ENCODE data around the gene SCGB1A1. TPM values are rescaled to one million over a fixed set of nuclear protein-coding genes. Genes with fewer than 3 reads are reported as not detected.
"Not testable (repeated sequence)": the region's sequence is repeated elsewhere in the genome, so short reads cannot be mapped to it uniquely, and the experiment has no call there.

SCGB1A1 gene
- total and polyA plus RNA-seq, 7 donors: 0.35 TPM; not detected in 6

DNA sequence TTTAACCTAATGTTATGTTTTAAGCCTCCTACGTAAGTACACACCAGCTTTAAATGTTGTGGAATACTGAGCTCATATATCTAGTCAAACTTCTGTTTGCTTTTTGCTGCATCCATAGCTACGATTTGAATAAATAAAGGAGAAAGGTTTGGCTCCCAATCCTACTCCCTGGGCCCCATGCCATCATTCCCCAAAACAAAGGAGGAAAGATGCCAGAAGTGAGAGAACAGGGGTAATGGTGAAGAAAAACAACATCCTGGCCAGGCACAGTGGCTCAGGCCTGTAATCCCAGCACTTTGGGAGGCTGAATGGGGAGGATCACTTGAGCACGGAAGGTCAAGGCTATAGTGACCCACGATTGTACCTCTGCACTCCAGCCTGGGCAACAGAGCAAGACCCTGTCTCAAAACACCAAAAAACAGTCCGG lies 26.5 kb downstream of the SCGB1A1 start:
- H3K9me3 ChIP-seq: no peaks in the 10 kb centered on the region
- H3K27ac ChIP-seq: peak overlapping the region; percentile 63
- peak overlapping the region; percentile 57 for H3K4me3 ChIP-seq
- intact Hi-C loops (cut with DNase I): no loop called here
- no peaks in the 10 kb centered on the region for H3K36me3 ChIP-seq (ENCODE audit: insufficient read depth in 1 of 2, low read depth in 1 of 2)
- peaks cover 0 to 5% (median 5%) of the 10 kb centered on the region in 3 donors for H3K27me3 ChIP-seq (ENCODE audit: insufficient read depth in 3 of 3, low read length in 2 of 3)
- WGBS, 3 donors: 38 to 52% (median 42%) methylated on average over 5 of the region's 5 CpGs
- TF ChIP-seq, protein P1, sequence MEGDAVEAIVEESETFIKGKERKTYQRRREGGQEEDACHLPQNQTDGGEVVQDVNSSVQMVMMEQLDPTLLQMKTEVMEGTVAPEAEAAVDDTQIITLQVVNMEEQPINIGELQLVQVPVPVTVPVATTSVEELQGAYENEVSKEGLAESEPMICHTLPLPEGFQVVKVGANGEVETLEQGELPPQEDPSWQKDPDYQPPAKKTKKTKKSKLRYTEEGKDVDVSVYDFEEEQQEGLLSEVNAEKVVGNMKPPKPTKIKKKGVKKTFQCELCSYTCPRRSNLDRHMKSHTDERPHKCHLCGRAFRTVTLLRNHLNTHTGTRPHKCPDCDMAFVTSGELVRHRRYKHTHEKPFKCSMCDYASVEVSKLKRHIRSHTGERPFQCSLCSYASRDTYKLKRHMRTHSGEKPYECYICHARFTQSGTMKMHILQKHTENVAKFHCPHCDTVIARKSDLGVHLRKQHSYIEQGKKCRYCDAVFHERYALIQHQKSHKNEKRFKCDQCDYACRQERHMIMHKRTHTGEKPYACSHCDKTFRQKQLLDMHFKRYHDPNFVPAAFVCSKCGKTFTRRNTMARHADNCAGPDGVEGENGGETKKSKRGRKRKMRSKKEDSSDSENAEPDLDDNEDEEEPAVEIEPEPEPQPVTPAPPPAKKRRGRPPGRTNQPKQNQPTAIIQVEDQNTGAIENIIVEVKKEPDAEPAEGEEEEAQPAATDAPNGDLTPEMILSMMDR (IDR thresholded peaks at IDR 0.05): no peak
- ATAC-seq: no peak
- H3K4me1 ChIP-seq: peaks cover 14% of the 10 kb centered on the region
- no peak for DNase-seq

DNA sequence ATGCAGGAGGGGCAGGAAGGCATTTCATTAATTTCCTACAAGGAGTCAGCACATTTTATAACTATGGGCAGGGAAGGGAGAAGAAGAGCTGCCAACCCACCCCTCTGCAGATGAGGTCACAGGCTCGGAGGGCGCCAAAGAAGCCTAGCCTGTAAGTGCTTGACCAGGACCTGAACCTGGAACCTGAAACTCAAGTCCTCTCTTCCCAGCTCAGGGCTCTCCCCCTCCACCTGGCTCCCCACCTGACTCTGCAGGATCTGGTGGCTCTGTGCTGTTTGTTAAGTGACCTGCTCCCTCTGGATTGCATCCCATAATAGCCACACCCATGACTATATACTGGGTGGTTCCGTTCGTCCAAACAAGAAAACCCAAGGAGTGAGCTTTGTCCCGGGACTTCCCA lies 27.3 kb downstream of the SCGB1A1 start:
- TF ChIP-seq, protein P1 (IDR thresholded peaks at IDR 0.05): no peak
- H3K27me3 ChIP-seq (ENCODE audit: insufficient read depth in 3 of 3, low read length in 2 of 3): peaks cover 0 to 5% (median 5%) of the 10 kb centered on the region in 3 donors
- ATAC-seq (no peak), DNase-seq (peak in 1 of 2 donors; percentile 27)
- H3K4me3 ChIP-seq: no peak overlapping the region
- no peak overlapping the region for H3K27ac ChIP-seq
- WGBS, 3 donors: 58 to 75% (median 67%) methylated on average over 5 of the region's 5 CpGs
- intact Hi-C loops (cut with DNase I): no loop called here
- H3K4me1 ChIP-seq: peaks cover 14% of the 10 kb centered on the region
- no peaks in the 10 kb centered on the region for H3K9me3 ChIP-seq
- H3K36me3 ChIP-seq (ENCODE audit: insufficient read depth in 1 of 2, low read depth in 1 of 2): no peaks in the 10 kb centered on the region

DNA sequence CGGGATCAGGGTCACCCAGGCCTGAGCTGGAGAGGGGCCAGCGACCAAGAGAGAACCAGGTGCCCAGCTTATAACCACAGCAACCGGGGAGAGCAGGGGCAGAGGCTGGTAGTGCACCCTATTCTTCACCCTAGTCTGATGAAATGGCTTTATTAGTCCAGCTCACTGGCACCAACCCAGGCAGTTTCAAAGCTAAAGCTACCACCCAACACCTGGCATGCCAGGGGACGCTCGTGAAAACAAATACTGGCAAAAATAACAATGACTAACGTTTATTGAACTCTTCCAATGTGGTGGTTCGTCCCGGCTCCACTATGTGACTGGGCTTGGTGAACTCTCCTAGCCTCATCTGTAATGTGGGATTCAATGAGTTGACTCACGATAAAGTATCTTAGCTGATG lies 30.6 kb downstream of the SCGB1A1 start:
- Histone ChIP-seq H3K27ac (no peak overlapping the region), H3K9me3 (no peaks in the 10 kb centered on the region), H3K4me3 (no peak overlapping the region), H3K27me3 (ENCODE audit: insufficient read depth in 3 of 3, low read length in 2 of 3) (peaks cover 0 to 5% (median 5%) of the 10 kb centered on the region in 3 donors), H3K4me1 (peaks cover 14% of the 10 kb centered on the region), H3K36me3 (ENCODE audit: insufficient read depth in 1 of 2, low read depth in 1 of 2) (no peaks in the 10 kb centered on the region)
- WGBS, 3 donors: 58 to 61% (median 61%) methylated on average over 9 of the region's 9 CpGs
- TF ChIP-seq, protein P1 (IDR thresholded peaks at IDR 0.05): no peak
- intact Hi-C loops (cut with DNase I): no loop called here
- ATAC-seq (no peak), DNase-seq (no peak)

DNA sequence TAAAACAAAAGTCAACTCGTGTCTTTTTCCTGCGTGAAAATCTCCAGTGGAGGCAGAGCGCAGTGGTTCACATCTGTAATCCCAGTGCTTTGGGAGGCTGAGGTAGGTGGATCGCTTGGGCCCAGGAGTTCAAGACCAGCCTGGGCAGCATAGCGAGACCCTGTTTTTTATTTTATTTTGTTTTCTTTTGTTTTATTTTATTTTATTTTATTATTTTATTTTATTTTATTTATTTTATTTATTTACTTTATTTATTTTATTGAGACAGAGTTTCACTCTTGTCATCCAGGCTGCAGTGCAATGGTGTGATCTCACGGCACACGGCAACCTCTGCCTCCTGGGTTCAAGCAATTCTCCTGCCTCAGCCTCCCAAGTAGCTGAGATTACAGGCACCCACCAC lies 31.1 kb downstream of the SCGB1A1 start:
- H3K27me3 ChIP-seq (ENCODE audit: insufficient read depth in 3 of 3, low read length in 2 of 3); ATAC-seq; H3K27ac ChIP-seq; H3K9me3 ChIP-seq; DNase-seq; H3K4me1 ChIP-seq; H3K36me3 ChIP-seq (ENCODE audit: insufficient read depth in 1 of 2, low read depth in 1 of 2); intact Hi-C loops (cut with DNase I); H3K4me3 ChIP-seq: not testable (repeated sequence)
- 82 to 87% (median 85%) methylated on average over 7 of the region's 7 CpGs for WGBS, 3 donors

DNA sequence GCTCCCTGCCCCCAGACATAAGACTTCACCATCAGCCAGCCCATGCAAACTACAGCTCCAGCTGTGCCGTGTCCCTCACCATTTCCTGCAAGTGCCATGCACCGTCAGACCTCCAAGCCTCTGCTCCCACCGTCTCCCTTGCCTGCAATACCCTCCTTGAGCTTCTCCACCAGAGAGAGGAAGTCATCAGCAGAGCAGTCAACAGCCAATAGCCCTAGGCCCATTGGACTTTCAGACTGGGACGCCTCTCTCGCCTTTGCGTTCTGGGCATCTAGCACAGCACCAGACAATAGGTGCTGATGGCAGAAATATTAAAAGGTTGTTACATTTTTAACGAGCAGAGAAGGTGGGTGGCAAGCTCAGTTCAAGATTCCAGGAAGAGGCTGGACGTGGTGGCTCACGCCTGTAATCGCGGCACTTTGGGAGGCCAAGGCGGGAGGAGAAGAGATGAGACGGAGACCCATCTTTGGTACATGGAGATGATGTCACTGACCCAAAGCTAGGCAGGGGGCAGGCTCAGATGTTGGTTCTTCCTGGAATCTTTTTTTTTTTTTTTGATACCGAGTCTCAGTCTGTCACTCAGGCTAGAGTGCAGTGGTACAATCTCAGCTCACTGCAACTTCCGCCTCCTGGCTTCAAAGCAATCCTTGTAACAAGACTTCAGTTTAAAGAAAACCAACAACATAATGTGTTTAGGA lies 31.9 kb downstream of the SCGB1A1 start:
- intact Hi-C loops (cut with DNase I): no loop called here
- TF ChIP-seq, protein P1 (IDR thresholded peaks at IDR 0.05): no peak
- H3K4me3 ChIP-seq: no peak overlapping the region
- H3K36me3 ChIP-seq (ENCODE audit: insufficient read depth in 1 of 2, low read depth in 1 of 2): no peaks in the 10 kb centered on the region
- peaks cover 2% of the 10 kb centered on the region for H3K4me1 ChIP-seq
- no peak overlapping the region for H3K27ac ChIP-seq
- ATAC-seq (no peak), DNase-seq (no peak)
- H3K27me3 ChIP-seq (ENCODE audit: insufficient read depth in 3 of 3, low read length in 2 of 3): peaks cover 0 to 5% (median 2%) of the 10 kb centered on the region in 3 donors
- no peaks in the 10 kb centered on the region for H3K9me3 ChIP-seq
- 85 to 89% (median 87%) methylated on average over 15 of the region's 15 CpGs for WGBS, 3 donors

Measured in psoas muscle (tissue), 8 donors.